Liver (tissue), 3 donors: Measurements from ENCODE around the gene CCNG1.

ENCODE experiments used
- ATF3 ChIP-seq: IDR thresholded peaks from 2 replicates; pipeline ENCODE4 v1.6.1; 2016; ENCODE audit warnings: antibody characterized with exemption
- CTCF ChIP-seq: fragments of 150-350 bp; IDR thresholded peaks from 2 replicates; pipeline ENCODE4 v1.5.1; 2017; ENCODE audit warnings: improper control_type of control experiment, low read depth, low read length; ENCODE audit not compliant: missing input control
- GABPA ChIP-seq, 2 donors: IDR thresholded peaks in 1 of 2; conservative IDR thresholded peaks in 1 of 2; 2 replicates each; pipeline ENCODE4 v1.6.1; 2016; ENCODE audit warnings: antibody characterized with exemption in 2 of 2, mild to moderate bottlenecking in 1 of 2, moderate library complexity in 1 of 2
- JUND ChIP-seq, 2 donors: IDR thresholded peaks; 2 replicates each; pipeline ENCODE4 v1.6.1; 2016; ENCODE audit warnings: antibody characterized with exemption in 2 of 2
- MAX ChIP-seq: IDR thresholded peaks from 2 replicates; pipeline ENCODE4 v1.6.1; 2016; ENCODE audit warnings: antibody characterized with exemption
- NR2F2 ChIP-seq: IDR thresholded peaks from 2 replicates; pipeline ENCODE4 v1.6.1; 2016; ENCODE audit warnings: antibody characterized with exemption
- REST ChIP-seq: IDR thresholded peaks from 2 replicates; pipeline ENCODE4 v1.6.1; 2016; ENCODE audit warnings: antibody characterized with exemption, mild to moderate bottlenecking
- RXRA ChIP-seq, 2 donors: IDR thresholded peaks; 2 replicates each; pipeline ENCODE4 v1.6.1; 2017 to 2018; ENCODE audit warnings: antibody characterized with exemption in 2 of 2, mild to moderate bottlenecking in 1 of 2
- SP1 ChIP-seq: IDR thresholded peaks from 2 replicates; pipeline ENCODE4 v1.6.1; 2018; ENCODE audit warnings: antibody characterized with exemption, mild to moderate bottlenecking
- TAF1 ChIP-seq: conservative IDR thresholded peaks from 2 replicates; pipeline ENCODE4 v1.6.1; 2016; ENCODE audit warnings: antibody characterized with exemption, mild to moderate bottlenecking
- YY1 ChIP-seq: IDR thresholded peaks from 2 replicates; pipeline ENCODE4 v1.6.1; 2016; ENCODE audit warnings: antibody characterized with exemption, mild to moderate bottlenecking
- ZBTB33 ChIP-seq: IDR thresholded peaks from 2 replicates; pipeline ENCODE4 v1.6.1; 2016; ENCODE audit warnings: antibody characterized with exemption
- donor health status: healthy.
- donor health status: healthy.

DNA sequence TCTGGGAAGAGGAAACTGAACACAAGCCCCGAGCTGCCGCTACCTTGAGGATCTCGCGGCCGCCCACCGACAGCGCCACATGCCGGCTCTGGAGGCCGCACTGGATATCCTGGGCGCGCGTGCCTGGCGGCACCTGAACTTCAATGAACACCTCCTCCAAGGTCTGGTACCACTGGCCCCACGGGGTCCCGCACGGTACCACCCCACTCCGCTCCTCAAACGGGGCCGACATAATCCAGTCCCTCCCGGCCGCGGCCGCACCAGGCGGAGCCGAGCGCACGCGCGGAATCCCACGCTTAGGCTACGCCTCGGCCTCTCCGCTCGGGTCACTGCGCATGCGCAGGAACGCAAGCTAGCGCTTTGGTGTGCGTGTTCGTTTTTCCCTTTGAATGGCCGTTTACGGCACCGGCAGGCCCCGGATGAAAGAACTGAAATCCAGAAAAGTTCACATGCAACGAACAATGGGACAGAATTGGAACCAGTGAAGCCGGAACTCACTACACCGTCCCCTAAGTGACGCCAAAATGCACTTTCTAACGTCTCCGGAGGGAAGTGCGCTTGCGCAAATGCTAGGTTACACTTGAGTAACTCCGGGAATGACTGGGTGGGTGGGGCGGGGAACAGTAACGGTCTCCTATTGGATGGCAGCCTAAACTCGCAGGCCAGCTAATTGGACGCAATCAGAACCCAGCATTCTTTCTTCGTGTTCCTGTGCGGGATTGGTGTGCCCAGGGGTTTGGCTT, 22.6 kb downstream of the CCNG1 start, which contains the start of gene NUDCD2:
- TF ChIP-seq JUND (IDR thresholded peaks at IDR 0.05): no peak
- TF ChIP-seq CTCF: no peak
- TF ChIP-seq REST: peak; percentile 53
- TF ChIP-seq NR2F2: no peak
- TF ChIP-seq ZBTB33: no peak
- no peak for TF ChIP-seq ATF3
- TF ChIP-seq MAX: peak; percentile 64
- peak in 1 of 2 donors; percentile 50 for TF ChIP-seq GABPA (IDR thresholded peaks at IDR 0.05 in 1 of 2, conservative IDR thresholded peaks at IDR 0.05 in 1 of 2)
- peak; percentile 85 for TF ChIP-seq SP1
- peak; percentile 90 for TF ChIP-seq YY1
- peak; percentile 2 for TF ChIP-seq TAF1
- peak in 1 of 2 donors; percentile 30 for TF ChIP-seq RXRA (IDR thresholded peaks at IDR 0.05)
